ENCODE measurements around the gene TCAP.

GRCh38 chr17:39626171-39627046 is 38.7 kb upstream of the TCAP start, which contains the start of gene PPP1R1B:
- TF ChIP-seq GATA2 (IDR thresholded peaks at IDR 0.05; ENCODE audit: low read depth, low read length) (no peak), GATA3 (IDR thresholded peaks at IDR 0.05; ENCODE audit: low read depth, low read length) (no peak)
